Fibroblast of the conjunctiva (primary cell): ENCODE data around the gene KRT6A.

Experiments used
- DNase-seq: peaks from one replicate; pipeline ENCODE4 v3.0.0-alpha.2; 2010; ENCODE audit warnings: low read depth

KRT6A gene

DNA sequence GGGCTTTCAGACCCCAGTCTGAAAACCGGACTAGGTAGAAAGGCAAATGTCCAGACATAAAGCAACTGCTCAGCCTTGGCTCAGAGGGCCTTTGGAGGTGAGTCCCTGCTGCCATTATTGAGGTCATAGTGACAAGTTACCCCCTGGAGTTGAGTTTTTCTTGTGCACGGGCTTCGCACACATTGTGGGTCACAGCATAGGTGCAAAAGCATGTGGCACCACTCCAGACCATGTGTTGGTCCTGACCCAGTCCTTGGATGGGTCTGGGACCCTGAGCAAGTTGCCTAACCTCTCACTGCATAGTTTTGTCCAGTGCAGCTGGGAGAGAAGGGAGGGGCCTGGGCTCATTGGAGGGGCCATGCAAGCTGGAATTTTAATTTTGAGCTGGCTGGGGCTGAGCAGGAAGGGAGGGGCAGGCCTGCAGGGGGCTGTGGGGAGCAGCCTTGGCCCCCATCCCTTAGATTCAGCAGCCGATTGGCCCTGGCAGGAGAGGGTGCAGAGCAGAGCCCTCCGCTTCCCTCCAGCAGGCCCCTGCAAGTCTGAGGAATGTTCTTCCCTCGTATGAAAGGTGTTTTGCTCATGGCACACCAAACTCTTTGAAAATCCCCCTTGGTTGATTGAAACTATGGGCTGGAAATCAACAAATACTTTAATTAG is 31.3 kb upstream of the KRT6A start:
- DNase-seq = no peak

DNA sequence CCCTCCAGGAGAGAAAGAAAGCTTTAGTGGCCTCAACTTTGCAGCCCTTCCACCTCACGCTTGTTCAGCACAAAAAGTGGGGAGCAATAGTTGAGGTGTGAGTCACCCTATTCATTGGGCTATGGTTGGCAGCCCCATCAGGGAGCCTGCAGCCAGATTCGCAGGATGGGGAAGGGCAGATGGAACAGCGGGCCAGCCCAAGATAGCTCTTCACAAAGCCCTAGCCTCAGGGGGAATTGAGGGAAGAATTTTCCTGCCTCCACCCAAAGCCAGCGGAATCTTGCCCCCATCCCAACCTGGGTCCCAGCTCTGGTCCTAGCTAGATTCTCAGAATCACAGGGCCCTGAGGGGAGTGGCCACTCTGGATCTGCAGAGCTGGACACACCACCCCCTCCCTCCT is 30.8 kb upstream of the KRT6A start:
- DNase-seq = no peak

- no peak for DNase-seq
These were observed 29.4 kb upstream of the KRT6A start for GRCh38 chr12:52522346-52523011.

DNA sequence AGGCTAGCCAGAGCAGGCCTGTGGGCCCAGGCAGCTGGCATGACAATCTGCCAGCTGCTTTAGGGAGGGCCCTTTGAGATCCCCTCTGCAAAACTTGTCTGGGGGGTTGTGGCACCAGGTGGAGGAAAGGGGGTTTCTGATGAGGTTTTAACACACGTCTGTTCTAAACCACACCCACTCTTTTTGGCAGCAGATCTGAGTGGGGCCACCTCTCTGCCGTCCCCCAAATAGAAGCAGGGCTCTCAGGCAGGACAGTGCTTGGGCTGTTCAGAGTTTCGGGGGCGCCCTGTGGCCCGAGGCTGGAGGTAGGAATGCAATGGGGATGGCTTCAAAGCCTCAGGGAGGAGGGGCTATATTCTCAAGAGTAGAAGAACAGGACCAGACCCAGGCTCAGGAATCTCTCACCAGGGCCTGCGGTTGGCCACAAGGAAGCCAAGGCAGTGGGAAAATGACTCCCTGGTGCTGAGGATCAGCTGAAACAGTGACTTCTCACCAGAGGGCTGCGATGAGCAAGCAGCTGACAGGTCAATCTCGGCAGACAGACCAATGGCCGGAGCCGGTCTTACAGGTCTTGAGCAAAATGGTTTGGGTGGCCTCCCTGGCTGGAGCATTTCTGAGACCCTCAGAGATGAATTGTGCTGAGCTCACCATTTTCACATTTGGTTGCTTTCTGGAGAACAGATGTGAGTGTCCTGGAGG is 28.7 kb upstream of the KRT6A start:
- no peak for DNase-seq

- no peak for DNase-seq
These were observed 28.1 kb upstream of the KRT6A start for GRCh38 chr12:52521175-52521567.

- DNase-seq = no peak
These were observed 27.0 kb upstream of the KRT6A start, which contains the start of gene KRT5 for GRCh38 chr12:52519826-52520662. Gene KRT5 (minus strand): TSS chr12:52520394. CDS start chr12:52520296, 98 bp downstream.

- no peak for DNase-seq
These were observed 26.3 kb upstream of the KRT6A start for GRCh38 chr12:52519387-52519703.

GRCh38 chr12:52518574-52519386 is 25.7 kb upstream of the KRT6A start:
- DNase-seq = no peak

DNA sequence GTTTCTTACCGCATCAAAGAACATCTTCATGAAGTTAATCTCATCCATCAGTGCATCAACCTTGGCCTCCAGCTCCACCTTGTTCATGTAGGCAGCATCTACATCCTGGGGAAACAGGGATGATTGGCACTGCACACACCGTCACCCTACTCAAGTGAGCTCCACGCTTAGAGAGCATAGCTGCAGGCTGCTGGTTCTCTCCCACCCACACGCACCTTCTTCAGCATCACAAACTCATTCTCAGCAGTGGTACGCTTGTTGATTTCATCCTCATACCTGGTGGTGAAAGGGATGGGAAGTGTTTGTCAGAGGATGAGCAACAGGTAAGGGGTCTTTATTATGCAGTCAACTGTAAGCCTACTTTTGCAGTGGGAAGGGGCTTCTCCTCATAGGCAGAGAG is 24.8 kb upstream of the KRT6A start:
- DNase-seq = no peak

GRCh38 chr12:52517005-52517835 is 24.2 kb upstream of the KRT6A start:
- DNase-seq = no peak

GRCh38 chr12:52515927-52516831 is 23.1 kb upstream of the KRT6A start:
- no peak for DNase-seq

GRCh38 chr12:52515319-52515646 is 22.2 kb upstream of the KRT6A start:
- DNase-seq = no peak

DNA sequence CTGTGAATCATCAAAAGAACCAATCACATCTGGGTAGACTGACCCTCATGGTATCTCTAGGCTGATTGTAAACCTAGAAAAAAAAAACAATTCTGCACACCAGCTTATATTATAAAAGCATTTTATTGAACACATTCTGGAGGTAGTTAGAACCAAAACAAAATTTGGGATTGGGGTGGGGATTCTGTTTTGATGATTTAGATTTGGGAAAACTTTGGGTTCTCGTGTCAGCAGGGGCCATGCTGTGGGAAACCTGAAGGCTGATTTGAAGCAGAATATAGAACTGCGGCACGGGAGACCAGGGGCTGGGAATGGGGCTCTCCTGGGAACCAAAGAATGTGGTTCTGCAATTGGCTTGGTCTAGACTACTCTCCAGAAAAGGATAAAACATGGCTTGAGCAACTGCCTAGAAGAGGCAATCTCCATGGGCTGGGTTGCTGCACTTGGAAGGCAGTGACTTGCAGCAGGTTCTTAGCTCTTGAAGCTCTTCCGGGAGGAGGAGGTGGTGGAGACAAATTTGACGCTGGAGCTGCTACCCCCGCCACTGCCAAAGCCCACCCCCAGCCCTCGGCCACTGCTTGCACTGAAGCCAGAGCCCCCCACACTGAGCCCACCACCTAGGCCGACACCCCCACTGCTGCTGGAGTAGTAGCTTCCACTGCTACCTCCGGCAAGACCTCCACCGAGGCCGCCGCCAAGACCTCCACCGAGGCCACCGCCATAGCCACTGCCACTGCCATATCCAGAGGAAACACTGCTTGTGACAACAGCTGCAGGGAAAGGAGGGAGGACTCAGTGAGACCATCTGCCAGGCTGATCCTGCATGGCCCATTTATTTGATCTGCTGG is 21.6 kb upstream of the KRT6A start:
- no peak for DNase-seq

- no peak for DNase-seq
These were observed 20.7 kb upstream of the KRT6A start for GRCh38 chr12:52513736-52514135.

- no peak for DNase-seq
These were observed 15.2 kb upstream of the KRT6A start for GRCh38 chr12:52508211-52508610.

DNA sequence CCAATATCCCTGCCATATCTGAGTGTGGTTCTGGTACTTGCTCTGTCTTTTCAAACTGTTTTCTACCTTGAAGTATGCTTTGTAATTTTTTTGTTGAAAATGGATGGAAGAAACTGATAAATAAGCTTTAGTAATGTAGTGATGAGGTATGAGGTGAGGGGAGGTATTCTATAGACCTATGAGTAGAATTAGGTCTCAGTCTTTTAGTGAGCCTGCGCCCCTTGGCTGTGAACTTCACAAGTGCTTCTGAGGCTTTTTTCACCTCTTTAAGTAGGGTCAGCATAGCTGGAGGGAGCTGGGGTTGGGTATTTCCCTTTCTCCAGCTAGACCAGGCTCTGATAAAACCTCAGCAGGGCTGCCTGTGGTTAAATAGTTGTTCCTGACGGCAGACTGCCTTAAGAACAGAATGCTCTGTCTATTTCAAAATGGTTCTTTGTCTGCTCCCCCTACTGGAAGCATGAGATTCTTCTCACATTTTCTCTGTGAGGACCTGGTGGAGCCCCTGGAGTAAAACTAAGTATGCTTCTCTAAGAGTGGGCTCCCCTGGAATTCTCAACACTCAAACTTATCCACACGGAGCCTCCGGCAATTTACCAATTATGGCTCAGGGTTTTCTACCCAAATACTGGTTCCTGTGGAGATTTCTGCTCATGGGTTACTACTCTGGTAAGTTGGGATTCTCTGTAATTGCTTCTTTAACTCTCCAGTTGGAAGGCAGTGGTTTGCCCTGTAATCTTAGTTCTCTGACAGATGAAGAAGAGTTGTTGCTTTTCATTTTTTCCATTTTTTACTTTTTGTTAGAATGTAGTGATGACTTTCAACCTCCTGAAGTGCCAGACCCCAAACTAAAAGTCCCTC is 14.0 kb upstream of the KRT6A start:
- DNase-seq = no peak

DNA sequence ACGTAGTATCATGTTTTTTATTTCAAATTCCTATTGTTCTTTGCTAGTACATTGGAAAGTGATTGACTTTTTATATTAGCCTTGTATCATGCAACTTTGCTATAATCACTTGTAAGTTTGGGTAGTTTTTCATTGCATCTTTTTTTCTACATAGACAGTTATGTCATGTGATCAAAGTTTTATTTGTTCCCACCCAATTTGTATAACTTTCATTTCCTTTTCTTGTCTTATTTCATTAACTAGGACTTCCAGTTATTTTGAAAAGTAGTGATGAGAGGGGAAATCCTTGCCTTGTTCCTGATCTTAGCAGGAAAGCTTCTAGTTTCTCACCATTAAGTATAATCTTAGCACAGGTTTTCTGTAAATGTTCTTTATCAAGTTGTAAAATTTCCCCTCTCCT is 9.8 kb upstream of the KRT6A start:
- DNase-seq = no peak

- DNase-seq = no peak
These were observed 8.4 kb upstream of the KRT6A start for GRCh38 chr12:52501490-52501889.
